Inferior parietal cortex (tissue), 1 donor: ENCODE data around the gene TNNT3.

Experiments used
- DNase-seq: peaks from one replicate; pipeline ENCODE4 v3.0.0-alpha.2; 2016; ENCODE audit errors: extremely low spot score

The TNNT3 gene

DNA sequence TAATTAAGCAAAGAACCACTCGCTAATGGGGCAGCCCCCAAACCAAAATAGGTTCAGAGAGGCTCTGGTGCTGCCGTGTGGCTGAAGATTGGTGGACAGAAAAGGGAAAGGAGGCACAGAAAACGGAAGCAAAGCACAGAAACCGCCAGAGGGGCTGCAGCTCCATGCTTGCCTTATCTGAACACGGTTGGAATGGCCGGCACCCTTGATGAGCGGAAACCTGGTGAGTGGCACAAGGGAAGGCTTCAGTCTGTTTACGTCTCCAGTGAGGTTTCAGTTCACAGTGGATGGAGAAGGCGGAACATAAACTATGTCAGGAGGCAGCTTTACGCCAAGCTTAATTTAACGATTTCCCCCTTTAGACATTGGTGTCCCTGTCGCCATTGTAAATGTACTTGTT is 22.6 kb upstream of the TNNT3 start:
- no peak for DNase-seq

DNA sequence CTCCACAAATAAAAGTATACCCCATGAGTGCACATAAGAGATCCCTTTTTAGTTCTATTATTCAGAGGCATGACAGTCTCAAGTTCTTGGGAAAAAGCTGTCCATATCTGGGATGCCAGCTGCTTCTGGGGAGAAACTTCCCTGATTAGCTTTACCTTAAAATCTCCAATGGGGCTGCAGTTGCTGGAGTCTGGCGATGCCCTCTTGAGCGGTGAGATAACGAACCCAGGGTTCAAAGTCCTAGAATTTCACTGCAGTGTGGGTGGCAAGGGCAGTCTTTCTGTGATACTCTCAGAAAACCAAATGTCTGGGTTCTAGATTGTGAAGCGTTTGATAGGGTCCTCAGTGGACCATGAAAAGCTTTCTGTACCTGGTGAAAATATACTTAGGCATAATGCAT is 20.4 kb upstream of the TNNT3 start:
- DNase-seq = no peak

DNA sequence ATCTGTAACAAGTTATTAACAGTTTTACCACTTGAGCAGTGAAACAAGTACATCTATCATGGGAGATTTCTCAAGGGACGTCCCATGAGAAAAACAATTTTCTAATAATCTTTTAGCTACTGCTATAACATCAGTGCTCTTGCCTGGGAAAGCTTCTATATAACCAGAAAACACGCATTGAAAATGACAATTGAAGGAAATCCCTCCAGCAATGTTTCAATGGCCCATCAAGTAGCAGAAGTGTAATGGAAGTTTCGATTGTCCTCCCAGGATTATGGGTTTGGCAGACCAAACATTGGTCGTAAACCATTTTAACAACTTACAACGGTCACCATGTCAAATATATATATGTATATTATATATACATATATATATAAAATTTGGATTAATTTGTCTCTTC is 19.8 kb upstream of the TNNT3 start:
- no peak for DNase-seq

DNA sequence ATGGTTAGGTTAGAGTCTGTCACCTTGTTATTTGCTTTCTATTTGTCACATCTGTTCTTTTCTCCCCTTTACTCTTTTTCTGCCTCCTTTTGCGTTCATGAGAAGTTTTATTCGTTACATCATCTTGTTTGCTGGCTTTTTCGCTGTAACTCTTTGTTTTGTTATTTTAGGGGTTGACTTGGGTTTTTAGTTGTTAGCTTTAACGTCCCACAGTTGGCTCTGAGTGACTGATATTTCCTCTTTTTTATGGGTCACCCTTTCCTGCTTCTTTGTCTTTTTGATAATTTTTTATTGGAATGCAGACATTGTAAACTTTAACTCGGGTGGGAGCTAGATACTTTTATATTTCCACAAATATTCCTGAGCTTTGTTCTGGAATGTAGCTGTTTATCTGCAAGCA is 13.3 kb upstream of the TNNT3 start:
- no peak for DNase-seq

DNA sequence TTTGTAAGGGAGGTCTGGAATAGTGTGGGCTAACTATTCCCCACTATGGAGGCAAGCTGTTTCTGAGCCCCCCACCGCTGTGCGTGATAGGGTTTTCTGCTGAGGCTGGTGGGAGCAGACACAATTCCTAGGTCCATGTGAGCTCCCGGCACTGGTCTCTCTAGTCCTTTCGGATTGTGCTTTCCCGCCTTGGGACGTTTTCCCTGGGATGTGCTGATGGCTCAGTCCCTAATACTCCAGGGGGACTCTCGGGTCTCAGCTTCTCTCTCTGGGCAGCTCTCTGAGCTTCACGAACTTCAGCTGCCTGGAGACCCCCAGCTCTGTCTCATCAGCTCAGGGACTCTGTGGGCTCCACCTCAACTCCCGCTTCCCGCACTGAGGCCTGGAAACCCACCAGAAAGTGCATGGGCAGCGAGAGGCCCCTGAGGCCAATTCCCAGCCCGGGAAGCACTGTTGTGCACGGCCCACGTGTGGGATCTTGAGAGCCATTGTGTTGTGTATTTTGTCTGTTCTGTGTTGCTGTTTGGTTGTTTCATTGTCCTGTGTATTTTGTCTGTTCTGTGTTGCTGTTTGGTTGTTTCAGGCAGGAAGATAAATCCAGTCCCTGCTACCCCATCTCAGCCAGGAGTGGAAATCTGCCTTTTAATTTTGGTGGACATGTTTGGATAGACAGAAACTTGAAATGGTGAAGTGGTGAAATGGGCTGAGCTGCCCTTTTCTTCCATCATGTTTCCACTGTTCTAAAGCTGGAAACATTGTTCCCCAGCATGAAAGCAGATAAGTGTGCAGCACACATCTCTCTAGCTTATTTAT is 12.7 kb upstream of the TNNT3 start:
- DNase-seq = no peak

DNA sequence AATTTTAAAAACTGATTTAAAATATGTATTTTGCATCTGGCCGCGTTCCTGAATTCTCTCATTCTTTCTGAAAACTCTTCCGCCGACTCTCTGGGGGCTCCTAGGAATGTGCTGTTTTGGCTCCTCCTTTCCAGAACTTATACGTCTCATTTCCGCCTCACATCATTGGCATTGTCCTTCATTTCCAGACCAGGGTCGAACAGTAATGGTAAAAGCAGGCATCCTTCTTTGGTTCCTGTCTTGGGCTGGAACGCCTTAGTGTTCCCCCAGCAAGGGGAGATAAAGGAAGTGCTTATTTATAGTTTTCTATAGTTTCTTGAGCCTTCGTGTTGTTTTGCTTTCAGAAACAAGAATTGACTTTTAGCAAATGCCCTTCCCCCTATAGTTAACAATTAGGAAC is 10.9 kb upstream of the TNNT3 start:
- no peak for DNase-seq

DNA sequence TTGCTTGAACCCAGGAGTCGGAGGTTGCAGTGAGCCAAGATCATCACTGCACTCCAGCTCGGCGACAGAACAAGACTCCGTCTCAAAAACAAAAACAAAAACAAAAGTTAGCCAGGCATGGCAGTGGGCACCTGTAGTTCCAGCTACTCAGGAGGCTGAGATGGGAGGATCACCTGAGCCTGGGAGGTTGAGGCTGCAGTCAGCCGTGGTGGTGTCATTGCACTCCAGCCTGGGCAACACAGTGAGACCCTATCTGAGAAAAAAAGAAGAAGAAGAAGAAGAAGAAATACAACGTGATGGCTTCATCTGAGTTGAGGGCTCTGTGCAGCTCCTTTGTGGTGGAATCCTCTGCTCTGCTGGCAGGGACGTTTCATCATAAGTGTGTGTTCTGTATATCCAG is 10.0 kb upstream of the TNNT3 start:
- no peak for DNase-seq

DNA sequence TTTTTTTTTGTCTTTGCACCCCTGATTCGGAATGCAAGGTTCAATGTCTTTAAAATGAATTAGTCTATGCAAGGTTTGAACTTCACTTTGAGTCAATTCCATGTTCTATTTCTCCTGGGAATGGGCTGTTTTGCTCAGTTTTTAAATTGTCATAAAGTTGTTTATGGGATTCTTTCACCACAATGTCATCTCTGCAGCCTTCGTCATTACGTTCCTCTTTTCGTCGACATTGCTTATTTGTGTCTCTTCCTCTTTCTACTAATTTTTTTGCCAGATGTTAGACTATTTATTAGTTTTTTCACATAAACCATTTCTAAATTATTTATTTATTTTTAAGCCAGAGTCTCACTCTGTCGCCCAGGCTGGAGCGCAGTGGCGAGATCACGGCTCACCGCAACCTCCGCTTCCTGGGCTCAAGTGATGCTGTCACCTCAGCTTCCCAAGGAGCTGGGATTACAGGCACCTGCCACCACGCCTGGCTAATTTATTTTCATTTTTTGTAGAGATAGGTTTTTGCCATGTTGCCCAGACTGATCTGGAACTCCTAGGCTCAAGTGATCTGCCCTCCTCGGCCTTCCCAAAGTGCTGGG is 7.1 kb upstream of the TNNT3 start:
- DNase-seq = no peak

DNA sequence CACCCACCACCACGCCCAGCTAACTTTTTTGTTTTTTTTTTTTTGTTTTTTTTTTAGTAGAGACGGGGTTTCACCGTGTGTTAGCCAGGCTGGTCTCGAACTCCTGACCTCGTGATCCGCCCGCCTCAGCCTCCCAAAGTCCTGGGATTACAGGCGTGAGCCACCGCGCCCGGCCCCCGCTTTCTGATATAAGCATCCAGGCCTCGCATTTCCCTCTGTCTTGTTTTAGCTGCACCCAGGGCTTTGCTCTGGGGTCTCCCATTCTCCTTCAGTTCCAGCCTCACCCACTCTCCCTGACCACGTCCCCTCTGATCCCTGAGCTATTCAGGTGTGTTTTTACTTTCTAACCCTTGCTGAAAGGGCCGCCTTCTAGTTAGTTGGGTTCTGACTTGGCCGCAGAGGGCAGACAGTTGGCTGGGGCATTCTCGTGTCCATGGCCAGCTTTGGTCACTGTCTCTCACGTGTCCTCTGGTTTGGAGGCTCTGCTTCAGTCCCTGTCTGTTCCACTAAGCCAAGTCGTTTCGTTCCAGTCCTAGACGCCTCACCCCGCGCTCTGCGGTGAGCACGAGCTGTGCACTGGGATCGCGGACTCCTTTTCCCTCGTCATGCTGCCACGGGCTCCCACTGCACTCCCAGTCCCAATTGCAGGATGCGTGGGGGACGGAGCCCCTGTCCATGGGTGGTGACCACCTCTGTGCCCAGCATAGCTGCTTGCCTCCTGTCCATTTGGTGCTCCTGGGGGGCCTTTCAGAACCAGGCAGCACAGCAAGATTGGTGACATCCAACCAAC is 6.0 kb upstream of the TNNT3 start:
- no peak for DNase-seq

DNA sequence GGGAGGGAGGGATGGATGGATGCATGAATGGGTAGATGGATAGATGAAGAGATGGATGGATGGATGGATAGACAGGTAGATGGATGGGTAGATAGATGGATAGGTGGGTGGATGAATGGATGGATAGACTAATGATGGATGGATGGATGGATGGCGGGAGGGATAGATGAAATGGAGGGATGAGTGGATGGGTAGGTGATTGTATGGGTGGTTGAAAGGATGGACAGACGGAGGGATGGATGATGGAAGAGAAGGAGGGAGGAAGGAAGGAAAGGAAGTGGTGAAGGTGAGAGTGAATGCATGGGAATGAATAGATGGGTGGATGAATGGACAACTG is 3.7 kb upstream of the TNNT3 start:
- no peak for DNase-seq

DNA sequence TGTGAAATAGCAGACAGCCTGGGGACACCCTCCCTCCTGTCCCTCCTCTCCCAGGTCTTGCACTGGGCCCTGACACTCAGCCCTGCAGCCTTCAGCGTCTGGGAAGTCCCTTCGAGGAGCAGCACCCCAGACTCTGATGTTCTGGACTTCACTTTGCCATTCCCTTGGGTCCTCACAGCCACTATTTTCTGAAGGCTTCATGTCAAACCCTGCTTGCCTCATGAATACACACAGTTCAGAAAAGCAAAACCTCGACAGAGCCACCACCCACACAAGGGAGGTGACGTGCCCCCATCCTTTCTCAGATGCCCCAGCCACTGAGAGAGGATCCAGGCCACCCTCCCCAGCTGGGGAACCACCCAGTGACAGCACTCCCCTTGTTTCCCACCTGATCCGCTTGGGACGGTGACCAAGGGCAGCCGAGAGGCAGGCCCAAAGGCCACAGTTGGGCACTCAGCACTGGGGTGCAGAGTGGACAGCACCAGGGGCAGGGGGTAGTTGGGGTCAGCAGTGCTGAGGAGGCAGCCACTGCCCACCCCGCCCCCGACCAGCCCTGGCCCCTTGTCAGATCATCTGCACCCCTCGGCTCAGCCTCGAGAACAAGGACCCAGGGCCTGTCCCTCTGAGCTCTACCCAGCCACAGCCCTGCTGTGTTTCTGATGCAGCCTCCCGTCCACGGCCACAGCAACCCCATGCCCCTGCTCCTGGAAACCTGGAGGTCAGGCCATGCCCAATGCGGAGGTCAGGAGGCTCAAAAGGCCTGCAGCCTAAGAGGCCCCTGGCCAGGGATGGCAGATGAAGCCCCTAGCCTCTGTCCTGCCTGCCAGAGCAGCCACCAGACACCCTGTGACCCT is 3.1 kb upstream of the TNNT3 start:
- DNase-seq = no peak

DNA sequence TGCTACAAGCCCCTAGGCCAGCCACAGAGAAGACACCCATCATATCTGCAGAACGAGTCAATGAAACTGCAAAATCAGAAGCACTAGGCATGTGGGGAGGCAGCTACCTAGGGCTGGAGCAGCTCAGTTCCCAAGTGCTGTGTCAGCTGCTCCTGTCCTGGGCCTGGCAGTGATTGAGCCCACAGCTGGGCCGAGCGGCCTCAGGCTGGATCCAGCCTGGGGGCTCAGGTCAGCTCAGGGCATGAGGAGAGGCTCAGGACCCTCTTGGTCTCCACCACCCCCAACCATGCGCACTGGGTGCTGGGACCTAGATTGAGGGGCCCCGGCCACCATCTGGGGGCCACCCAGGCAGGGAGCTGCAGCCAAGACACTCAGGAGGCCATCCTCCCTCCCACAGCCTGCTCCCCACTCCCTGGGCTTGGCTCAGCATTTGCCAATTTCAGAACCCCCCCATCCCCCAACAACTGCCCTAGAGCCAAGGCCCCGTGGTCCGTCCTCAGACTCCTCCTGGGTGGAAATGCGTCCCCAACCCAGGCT is 2.4 kb upstream of the TNNT3 start:
- no peak for DNase-seq

DNA sequence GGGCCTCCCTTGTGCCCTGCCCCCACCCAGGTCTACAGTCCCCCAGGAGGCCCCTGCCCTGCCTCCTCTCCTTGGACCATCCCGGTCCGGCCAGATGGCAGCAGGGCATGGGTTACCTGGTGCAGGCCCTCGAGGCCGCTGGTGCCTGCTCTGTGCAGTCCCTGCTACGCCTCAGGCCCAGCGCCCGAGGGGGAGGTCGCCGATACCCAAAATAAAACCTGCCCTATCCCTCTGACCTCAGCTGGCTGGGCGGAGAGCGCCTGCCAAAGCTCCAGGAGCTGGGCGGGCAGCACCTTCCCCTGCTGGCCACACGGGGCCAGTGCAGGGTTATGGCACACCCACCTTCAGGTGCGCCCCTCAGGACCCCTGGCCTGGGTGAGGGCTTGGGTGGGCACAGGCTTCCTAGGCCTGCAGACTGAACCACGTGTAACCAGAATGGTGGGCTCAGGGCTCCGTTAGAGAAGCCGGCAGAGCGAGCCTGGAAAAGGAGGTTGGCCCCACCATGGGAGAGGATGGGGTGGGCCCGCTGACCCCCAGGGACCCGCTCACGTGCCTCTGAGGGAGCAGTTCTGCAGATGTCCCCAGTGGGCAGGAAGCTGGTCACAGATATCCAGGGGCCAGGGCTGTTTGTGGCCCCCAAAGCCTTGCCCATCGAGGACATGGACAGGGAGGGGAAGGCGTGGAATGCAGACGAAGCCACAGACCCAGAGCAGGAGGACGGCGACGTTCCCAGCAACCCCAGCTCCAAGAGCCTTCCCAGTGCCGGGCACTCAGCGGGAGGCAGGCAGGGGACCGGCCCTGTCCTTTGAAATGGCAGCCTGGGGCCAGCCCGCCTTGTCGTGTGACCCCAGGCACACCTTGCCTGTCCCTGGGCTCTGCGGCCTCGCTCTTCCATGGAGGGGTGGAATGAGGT is 1.7 kb upstream of the TNNT3 start:
- no peak for DNase-seq

DNA sequence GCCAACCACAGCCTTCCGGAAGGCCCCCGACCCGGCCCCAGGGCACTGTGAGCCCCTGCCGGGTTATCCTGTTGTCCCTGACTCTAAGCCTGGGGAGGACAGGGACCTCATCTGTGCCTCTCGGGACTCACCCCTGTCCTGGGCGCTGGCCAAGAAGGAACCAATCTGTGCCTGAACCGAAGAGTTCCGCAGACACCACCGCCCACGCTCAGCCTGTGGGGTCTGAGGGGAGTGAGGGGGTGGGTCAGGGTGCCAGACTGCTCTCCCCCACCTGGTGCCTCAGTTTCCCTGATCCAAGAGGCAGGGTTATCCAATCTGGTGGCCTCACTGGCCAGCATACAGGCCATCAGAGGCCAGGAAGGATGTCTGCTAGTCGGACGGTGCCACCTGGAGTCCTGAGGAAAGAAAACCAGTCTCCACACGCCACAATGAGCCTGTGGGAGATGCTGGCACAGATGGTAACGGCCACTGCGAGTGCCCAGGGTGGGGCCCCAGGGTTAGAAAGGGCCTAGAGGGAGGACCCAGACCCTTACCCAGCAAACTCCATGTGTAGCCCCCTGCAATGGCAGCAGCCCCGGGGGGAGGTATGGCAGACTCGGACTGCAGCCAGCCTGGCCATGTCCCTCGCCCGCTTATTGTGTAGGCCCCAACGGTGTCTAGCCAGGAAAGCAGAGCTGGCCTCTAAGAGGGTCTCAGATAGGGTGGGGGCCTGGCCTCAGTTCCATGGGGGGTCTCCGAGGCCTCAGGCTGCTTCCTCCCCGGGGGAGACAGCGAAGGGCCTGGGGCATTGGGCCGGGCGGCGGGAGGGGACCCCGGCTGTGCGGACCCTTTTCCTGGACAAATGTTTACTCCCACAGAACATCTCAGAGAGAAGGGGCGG is 827 bp upstream of the TNNT3 start:
- DNase-seq = no peak

DNA sequence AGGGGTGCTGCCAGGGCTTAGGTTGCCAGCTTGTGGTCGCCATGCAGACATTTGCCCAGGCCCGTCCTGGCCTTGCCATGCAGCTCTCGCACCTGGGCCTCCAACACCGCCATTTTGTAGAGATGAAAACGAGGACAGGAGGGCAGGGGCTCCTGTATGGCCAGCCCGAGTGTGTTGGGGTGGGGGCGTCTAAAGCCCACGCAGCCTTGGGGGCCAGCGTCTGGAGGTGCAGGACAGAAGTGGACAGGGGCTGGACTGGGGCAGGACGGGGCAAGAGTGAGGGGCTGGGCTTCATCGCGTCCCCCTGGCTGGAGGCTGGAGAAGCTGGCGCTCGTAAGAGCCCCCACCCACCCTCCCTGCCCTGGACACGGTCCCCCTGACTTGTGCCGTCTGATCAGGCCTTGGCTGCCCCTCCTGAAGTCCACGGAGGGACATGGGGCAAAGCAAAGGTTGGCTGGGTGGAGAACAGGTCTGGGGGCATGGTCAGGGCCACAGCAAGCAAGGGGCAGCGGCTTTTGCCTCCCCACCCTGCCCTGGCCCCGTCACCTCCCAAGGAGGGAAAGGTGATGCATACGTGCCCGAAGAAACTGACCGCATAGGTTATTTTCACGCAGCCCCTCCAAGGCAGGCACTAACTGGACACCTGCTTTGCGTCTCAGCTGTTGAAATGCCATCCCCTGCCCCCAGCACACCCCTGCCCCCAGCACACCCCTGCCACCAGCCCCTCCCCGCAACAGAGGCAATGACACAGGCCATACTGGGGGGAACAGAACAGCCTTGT is 815 bp downstream of the TNNT3 start:
- DNase-seq = no peak

DNA sequence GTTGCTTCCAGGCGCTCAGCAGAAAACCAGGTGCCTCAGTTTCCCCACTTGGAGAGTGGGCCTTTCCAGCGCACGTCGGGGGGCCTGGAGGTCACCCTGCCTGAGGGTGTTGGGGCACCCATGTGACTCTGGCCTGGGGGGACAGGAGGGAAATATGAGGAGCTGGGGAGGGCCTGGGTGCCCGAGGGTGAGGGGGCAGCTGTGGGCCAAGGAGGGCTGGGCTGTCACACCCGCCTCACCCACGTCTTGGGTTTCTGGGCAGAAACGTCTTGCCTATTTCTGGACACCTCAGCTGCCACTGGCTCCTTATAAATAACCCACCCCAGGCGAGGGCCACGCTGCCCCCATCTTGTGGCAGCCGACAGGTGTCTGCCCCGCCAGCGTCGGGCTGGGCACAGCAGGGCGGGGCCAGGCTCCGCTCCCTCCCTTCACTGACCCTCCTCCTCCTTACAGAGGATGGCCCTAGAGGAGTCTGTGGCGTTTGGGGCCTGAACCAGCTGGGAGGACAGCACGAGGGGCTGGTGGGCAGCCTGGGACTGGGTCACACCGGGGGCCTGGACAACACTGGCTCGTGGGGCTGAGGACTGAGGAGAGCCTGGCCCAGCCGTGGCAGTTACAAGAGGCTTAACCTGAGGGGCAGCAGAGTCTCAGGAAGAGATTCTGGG is 1.5 kb downstream of the TNNT3 start:
- DNase-seq = no peak

DNA sequence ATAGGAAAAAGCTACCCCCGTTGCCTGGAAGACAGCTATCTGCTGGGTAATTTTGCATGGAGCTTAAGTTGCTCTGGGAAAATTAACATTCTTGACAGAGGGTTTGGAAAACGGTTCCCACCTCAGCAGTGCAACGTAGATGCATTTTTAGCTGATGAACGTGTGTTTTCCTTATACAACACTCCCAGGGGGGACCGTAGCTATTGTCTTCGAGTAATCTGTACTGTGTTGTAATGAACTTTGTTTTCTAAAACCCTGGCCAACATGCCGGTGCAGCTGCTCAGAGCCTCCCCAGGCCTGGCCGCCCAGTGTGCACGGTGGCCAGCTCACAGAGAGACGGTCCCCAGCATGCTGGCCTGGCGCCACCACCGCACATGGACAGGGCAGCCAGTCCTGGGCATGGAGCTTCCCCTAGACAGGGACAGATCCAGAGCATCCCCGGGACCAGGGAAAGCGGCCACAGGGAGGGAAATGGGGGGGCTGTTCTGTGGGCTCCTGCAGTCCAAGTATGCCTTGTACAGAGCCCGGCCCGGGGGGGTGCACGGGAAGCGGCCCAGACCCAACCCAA is 2.2 kb downstream of the TNNT3 start:
- no peak for DNase-seq

DNA sequence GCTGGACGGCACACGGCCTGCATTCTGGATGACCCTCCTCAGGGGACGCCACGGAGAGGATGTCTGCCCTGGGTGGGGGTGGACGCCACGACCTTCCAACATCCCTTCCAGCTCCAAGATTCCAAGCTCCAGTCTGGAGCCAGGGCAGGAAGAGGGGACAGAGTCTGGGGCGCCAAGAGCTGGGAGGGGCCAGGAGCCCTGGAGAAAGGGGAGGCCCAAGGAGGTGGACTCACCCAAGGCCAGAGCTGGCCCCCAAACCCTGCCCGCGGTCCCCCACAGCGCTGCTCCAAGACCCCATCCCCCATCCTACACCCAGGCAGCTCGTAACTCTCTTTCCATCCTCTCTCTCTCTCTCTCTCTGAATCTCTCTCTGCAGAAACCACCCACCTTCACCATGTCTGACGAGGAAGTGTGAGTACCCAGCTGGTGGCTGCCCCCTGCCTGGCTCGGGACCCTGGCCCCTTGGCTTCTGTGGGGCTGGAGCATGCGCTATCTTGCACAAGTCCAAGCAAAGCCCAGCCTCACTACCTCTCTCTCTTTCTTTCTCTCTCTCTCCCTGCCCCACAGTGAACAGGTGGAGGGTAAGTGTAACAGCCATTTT is 3.1 kb downstream of the TNNT3 start:
- DNase-seq = no peak
